ENCODE measurements around the gene CD276.
"Not testable (repeated sequence)": the region's sequence is repeated elsewhere in the genome, so short reads cannot be mapped to it uniquely, and the experiment has no call there.

The CD276 gene

GRCh38 chr15:73712107-73712506 lies 27.9 kb downstream of the CD276 start:
- FAIRE-seq, result no peak

DNA sequence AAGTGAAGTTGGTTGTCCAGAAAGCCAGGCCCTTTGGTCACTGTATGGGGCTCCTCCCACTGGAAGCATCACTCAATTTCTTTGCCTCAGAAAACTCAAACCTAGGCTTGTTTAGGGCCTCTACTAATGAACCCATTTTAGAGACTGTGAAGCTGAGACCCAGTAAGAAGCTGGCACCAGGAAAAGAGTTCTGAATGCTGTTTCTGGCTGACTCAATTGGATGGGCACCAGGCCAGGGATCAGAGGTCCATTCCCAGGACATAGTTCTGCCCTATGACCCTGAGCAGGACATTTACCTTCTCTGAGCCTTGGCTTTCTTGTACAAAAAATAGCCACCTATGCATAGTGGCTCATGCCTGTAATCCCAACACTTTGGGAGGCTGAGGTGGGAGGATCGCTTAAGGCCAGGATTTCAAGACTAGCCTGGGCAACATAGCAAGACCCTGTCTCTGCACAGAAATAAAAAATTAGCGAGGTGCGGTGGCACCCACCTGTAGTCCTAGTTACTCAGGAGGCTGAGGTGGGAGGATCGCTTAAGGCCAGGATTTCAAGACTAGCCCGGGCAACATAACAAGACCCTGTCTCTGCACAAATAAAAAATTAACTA lies 30.6 kb downstream of the CD276 start:
- FAIRE-seq, result no peak

DNA sequence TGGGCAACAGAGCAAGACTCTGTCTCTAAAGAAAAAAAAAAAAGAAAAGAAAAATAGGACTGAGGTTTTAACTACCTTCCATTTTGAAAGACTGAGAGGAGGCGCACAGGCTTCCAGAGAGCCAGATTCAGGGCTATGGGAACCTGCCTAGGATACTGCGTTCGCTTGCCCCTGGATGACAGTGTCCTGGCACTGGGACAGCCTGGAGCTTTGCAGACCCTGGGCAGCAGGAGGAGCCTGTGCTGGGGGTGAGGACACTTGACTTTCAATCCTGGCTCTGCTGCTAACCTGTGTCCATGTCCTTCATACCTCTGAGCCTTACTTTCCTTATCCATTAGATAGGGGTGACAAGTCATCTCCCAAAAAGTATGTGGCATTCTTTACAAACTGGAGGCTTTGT lies 31.2 kb downstream of the CD276 start:
- FAIRE-seq, result no peak

- FAIRE-seq, result no peak
These were observed 32.2 kb downstream of the CD276 start for GRCh38 chr15:73716417-73716816.

- no peak for FAIRE-seq
These were observed 33.0 kb downstream of the CD276 start for GRCh38 chr15:73717206-73717605.

GRCh38 chr15:73717802-73718201 lies 33.6 kb downstream of the CD276 start:
- no peak for FAIRE-seq

DNA sequence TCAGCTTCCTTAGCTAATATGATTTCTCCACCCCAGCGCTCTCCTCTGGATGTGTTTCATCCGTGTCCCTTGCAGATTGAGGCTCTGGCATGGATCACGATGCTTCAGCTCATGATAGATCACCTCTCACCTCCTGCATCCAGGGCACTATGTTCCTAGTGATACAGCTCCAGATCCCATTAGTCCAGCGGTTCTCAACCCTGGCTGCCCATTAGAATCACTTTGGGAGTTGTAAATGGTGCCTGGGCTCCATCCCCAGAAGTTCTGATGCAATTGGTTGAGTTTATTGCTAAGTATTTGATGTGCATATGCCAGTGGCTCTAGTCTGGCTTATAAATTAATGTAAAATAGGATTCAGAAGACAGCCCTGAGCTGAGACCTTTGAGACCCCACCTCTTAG lies 34.5 kb downstream of the CD276 start:
- FAIRE-seq, result no peak

- FAIRE-seq, result no peak
These were observed 38.2 kb downstream of the CD276 start for GRCh38 chr15:73722425-73722824.

DNA sequence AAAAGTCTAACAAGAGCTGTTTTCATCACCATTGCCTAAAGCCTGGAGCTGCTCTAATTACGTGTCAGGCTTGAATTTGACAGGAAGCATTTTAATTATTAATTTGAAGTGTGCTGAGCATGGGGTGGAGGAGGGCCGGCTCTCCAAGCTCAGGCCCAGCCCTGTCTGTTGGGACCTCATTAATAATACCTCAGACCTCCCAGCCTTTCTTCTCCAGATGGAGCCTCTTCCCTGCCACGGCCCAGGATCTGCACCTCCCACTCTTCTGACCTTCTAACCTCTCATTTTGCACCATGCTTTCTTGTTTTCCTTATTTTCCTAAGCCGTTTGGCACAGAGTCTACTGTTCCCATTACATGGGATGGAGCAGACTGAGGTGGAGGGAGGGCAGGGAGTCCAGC lies 39.0 kb downstream of the CD276 start:
- FAIRE-seq, result no peak

- no peak for FAIRE-seq
These were observed 40.0 kb downstream of the CD276 start for GRCh38 chr15:73724212-73724611.

GRCh38 chr15:73727330-73727976 lies 43.3 kb downstream of the CD276 start:
- FAIRE-seq, result no peak

DNA sequence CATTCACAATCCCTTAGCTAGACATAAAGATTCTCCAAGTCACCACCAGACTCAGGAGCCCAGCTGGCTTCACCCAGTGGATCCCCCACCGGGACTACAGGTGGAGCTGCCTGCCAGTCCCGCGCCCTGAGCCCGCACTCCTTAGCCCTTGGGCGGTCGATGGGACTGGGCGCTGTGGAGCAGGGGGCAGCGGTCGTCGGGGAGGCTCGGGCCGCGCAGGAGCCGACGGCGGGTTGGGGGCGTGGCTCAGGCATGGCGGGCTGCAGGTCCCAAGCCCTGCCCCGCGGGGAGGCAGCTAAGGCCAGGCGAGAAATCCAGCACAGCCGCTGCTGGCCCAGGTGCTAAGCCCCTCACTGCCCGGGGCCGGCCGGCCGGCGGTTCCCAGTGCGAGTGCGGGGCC lies 47.9 kb downstream of the CD276 start:
- not testable (repeated sequence) for FAIRE-seq

- FAIRE-seq, result no peak
These were observed 48.7 kb downstream of the CD276 start for GRCh38 chr15:73732930-73733329.

GRCh38 chr15:73737535-73737934 lies 53.4 kb downstream of the CD276 start:
- FAIRE-seq, result no peak

DNA sequence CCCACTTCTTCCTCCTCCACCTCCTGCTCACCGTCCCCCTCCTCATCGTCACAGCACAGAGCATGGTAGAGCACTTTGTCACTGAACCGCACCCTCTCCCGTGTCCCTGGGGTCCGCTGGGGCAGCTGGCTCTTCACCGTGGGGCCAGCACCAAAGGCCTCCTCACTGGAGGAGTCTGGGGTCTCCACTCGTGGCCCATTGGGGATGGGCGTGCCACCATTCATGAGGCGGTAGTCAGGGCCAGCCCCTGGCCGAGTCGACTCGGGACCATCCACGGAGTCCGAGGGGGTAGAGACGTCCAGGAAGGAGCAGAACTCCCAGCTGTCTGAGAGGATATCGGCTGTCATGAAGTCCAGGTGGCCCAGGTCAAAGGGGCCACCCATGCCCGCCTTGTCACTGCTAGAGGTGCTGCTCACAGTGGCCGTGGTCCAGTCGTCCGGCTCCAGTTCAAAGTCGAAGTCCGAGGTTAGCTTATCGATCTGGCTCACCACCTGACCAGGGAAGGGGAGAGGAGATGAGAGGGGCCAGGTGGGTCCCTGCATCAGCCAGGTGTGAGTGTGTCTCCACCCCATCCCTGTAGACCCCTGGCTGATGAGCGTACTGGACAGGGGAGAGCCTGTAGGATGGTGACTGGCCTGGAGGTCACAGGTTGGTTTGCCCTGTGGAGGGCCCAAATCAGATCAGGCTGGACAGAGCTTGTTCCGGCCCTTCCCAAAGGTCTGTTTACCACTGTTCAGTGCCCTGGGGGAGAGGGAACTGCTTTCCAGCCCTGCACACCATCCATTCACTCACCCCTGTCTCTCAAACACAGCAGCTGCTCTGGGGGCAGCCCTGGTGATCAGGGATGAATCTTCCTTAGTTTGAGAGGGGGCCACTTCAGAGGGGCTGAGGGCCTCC lies 56.2 kb downstream of the CD276 start:
- no peak for FAIRE-seq

DNA sequence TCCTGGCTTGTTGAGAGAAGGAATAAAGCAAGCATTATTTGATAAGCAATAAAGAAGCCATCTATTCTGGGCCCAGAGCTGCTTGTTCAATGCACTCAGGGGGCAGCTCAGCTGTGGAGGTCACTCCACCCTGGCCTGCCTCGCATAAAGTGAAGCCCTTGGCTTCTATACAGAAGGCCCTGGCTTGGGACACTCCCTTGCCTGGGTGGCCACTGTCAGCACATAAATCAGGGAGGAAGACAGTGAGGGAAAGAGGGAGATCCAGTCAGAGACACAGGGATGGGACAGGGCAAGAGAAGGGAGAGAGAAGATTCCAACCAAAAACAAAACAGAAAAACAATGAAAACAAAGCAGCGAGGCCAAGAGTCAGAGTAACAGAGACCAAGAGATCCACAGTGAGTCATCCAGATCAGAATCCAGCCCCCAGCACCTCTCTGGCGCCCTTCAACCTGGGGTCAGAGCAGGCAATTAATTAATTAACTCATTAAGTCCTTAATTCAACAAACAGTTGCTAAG lies 57.2 kb downstream of the CD276 start:
- FAIRE-seq, result no peak

DNA sequence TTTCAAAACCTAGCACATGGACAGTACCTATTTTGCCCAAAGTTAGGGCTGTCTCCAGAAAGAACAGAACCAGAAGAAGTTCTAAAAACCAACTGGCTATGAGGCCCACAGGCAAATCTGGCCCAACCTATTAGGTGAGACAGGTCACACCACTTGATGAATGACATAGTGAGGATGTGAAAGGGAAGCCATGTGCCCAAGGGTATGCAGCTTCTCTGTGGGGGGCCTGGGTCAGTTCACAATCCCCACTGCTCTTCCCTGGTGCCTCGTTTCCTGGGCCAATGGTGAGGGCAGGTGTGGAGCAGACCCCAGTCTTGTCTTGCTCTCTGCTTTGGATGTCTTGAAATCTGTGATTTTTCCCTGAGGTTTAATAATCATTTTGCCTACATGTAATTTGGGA lies 60.1 kb downstream of the CD276 start:
- FAIRE-seq, result no peak

DNA sequence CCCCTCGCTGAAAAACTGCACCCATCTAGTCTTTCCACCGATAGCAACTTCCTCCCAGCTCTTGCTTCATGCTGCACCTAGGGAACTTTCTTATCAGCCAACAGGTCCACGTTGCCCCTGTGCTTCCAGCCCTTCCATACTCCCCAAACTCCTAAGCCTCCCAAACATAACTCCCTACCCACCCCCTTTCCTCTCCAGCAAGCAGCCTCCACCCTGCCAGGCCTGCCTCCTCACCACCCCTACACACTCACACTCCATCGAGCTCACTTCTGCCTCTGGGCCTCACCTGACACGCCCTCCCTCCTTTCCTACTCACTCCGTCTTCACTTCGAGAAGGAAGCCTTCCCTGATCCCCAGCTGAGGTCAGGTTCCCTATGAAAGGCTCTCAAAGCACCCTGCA lies 60.9 kb downstream of the CD276 start:
- no peak for FAIRE-seq

- FAIRE-seq, result no peak
These were observed 62.1 kb downstream of the CD276 start for GRCh38 chr15:73746261-73746660.

- no peak for FAIRE-seq
These were observed 62.7 kb downstream of the CD276 start for GRCh38 chr15:73746883-73747282.

- no peak for FAIRE-seq
These were observed 63.8 kb downstream of the CD276 start for GRCh38 chr15:73747847-73748590.

GRCh38 chr15:73748730-73749129 lies 64.5 kb downstream of the CD276 start:
- FAIRE-seq, result no peak

DNA sequence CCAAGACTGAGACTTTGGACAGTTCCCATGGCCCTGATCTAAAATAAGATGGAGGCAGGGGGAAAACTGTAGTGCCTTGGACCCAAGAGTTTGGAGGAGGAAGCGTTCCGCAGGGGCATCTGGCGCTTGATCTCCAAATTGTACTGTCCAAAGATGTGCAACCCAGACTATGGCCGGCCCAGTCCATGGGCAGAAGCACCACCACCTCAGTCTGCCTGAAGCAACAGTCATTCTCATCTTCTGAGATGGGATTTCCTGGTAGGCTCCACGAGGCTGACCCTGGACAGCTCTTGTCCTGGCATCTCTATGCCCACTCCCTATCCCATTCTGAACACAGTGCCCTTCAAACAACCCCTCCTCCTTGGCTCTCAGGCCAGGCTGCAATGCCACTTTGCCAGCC lies 65.3 kb downstream of the CD276 start:
- FAIRE-seq, result no peak
